ENCODE results near the gene INPP5F. TPM values are rescaled to one million over a fixed set of nuclear protein-coding genes. Genes with fewer than 3 reads are reported as not detected.

Gene INPP5F
- 141 and 152 TPM in 2 replicates for total RNA-seq (2014; rRNA removed; shearing (Covaris generic))

- Histone ChIP-seq H3K27me3 (ENCODE audit: control insufficient read depth, insufficient read depth, low read length) (no peaks in the 10 kb centered on the region), H3K36me3 (replicated peaks; ENCODE audit: control insufficient read depth, insufficient read depth, low read length) (no peaks in the 10 kb centered on the region), H3K4me3 (ENCODE audit: insufficient read depth, low read depth, low read length) (peak within 1 kb of the TSS; percentile 67)
- peak; percentile 100 for DNase-seq
Observed at GRCh38 chr10:119725828-119726675, at the start of gene INPP5F. TSS of gene INPP5F (plus strand) at chr10:119726050. CDS start at chr10:119726263, 213 bp downstream.

- Histone ChIP-seq H3K4me3 (ENCODE audit: insufficient read depth, low read depth, low read length) (no peak overlapping the region), H3K36me3 (replicated peaks; ENCODE audit: control insufficient read depth, insufficient read depth, low read length) (peaks cover 10% of the 10 kb centered on the region), H3K27me3 (ENCODE audit: control insufficient read depth, insufficient read depth, low read length) (no peaks in the 10 kb centered on the region)
- no peak for DNase-seq
Observed at GRCh38 chr10:119677126-119677525, 48.7 kb upstream of the INPP5F start.

GRCh38 chr10:119677904-119678755 is 47.7 kb upstream of the INPP5F start:
- no peak for DNase-seq
- no peak overlapping the region for H3K4me3 ChIP-seq (ENCODE audit: insufficient read depth, low read depth, low read length)
- H3K36me3 ChIP-seq (replicated peaks; ENCODE audit: control insufficient read depth, insufficient read depth, low read length), result peaks cover 9% of the 10 kb centered on the region
- H3K27me3 ChIP-seq (ENCODE audit: control insufficient read depth, insufficient read depth, low read length), result no peaks in the 10 kb centered on the region

- H3K27me3 ChIP-seq (ENCODE audit: control insufficient read depth, insufficient read depth, low read length), result no peaks in the 10 kb centered on the region
- peaks cover 7% of the 10 kb centered on the region for H3K36me3 ChIP-seq (replicated peaks; ENCODE audit: control insufficient read depth, insufficient read depth, low read length)
- no peak for DNase-seq
- H3K4me3 ChIP-seq (ENCODE audit: insufficient read depth, low read depth, low read length), result no peak overlapping the region
Observed at GRCh38 chr10:119679480-119679829, 46.4 kb upstream of the INPP5F start.

GRCh38 chr10:119680050-119680449 is 45.8 kb upstream of the INPP5F start:
- DNase-seq, result no peak
- H3K36me3 ChIP-seq (replicated peaks; ENCODE audit: control insufficient read depth, insufficient read depth, low read length), result peaks cover 7% of the 10 kb centered on the region
- H3K4me3 ChIP-seq (ENCODE audit: insufficient read depth, low read depth, low read length), result no peak overlapping the region
- no peaks in the 10 kb centered on the region for H3K27me3 ChIP-seq (ENCODE audit: control insufficient read depth, insufficient read depth, low read length)

GRCh38 chr10:119680650-119681081 is 45.2 kb upstream of the INPP5F start:
- H3K36me3 ChIP-seq (replicated peaks; ENCODE audit: control insufficient read depth, insufficient read depth, low read length), result peaks cover 7% of the 10 kb centered on the region
- no peak overlapping the region for H3K4me3 ChIP-seq (ENCODE audit: insufficient read depth, low read depth, low read length)
- H3K27me3 ChIP-seq (ENCODE audit: control insufficient read depth, insufficient read depth, low read length), result no peaks in the 10 kb centered on the region
- DNase-seq, result no peak

GRCh38 chr10:119686465-119687191 is 39.2 kb upstream of the INPP5F start:
- peak; percentile 77 for DNase-seq
- no peaks in the 10 kb centered on the region for H3K36me3 ChIP-seq (replicated peaks; ENCODE audit: control insufficient read depth, insufficient read depth, low read length)
- H3K27me3 ChIP-seq (ENCODE audit: control insufficient read depth, insufficient read depth, low read length), result no peaks in the 10 kb centered on the region
- H3K4me3 ChIP-seq (ENCODE audit: insufficient read depth, low read depth, low read length), result peak overlapping the region; percentile 53

- Histone ChIP-seq H3K4me3 (ENCODE audit: insufficient read depth, low read depth, low read length) (peak overlapping the region; percentile 53), H3K36me3 (replicated peaks; ENCODE audit: control insufficient read depth, insufficient read depth, low read length) (no peaks in the 10 kb centered on the region), H3K27me3 (ENCODE audit: control insufficient read depth, insufficient read depth, low read length) (no peaks in the 10 kb centered on the region)
- peak; percentile 90 for DNase-seq
Observed at GRCh38 chr10:119687192-119688032, 38.4 kb upstream of the INPP5F start.

- DNase-seq, result no peak
- Histone ChIP-seq H3K4me3 (ENCODE audit: insufficient read depth, low read depth, low read length) (peak overlapping the region; percentile 53), H3K36me3 (replicated peaks; ENCODE audit: control insufficient read depth, insufficient read depth, low read length) (no peaks in the 10 kb centered on the region), H3K27me3 (ENCODE audit: control insufficient read depth, insufficient read depth, low read length) (no peaks in the 10 kb centered on the region)
Observed at GRCh38 chr10:119688033-119688508, 37.8 kb upstream of the INPP5F start.

GRCh38 chr10:119689016-119689580 is 36.8 kb upstream of the INPP5F start:
- H3K27me3 ChIP-seq (ENCODE audit: control insufficient read depth, insufficient read depth, low read length), result no peaks in the 10 kb centered on the region
- H3K4me3 ChIP-seq (ENCODE audit: insufficient read depth, low read depth, low read length), result no peak overlapping the region
- no peaks in the 10 kb centered on the region for H3K36me3 ChIP-seq (replicated peaks; ENCODE audit: control insufficient read depth, insufficient read depth, low read length)
- no peak for DNase-seq

- Histone ChIP-seq H3K4me3 (ENCODE audit: insufficient read depth, low read depth, low read length) (no peak overlapping the region), H3K36me3 (replicated peaks; ENCODE audit: control insufficient read depth, insufficient read depth, low read length) (no peaks in the 10 kb centered on the region), H3K27me3 (ENCODE audit: control insufficient read depth, insufficient read depth, low read length) (no peaks in the 10 kb centered on the region)
- no peak for DNase-seq
Observed at GRCh38 chr10:119691726-119692125, 34.1 kb upstream of the INPP5F start.

- no peak for DNase-seq
- Histone ChIP-seq H3K4me3 (ENCODE audit: insufficient read depth, low read depth, low read length) (no peak overlapping the region), H3K27me3 (ENCODE audit: control insufficient read depth, insufficient read depth, low read length) (no peaks in the 10 kb centered on the region), H3K36me3 (replicated peaks; ENCODE audit: control insufficient read depth, insufficient read depth, low read length) (no peaks in the 10 kb centered on the region)
Observed at GRCh38 chr10:119693262-119693957, 32.4 kb upstream of the INPP5F start.

GRCh38 chr10:119694608-119695007 is 31.2 kb upstream of the INPP5F start:
- no peaks in the 10 kb centered on the region for H3K27me3 ChIP-seq (ENCODE audit: control insufficient read depth, insufficient read depth, low read length)
- DNase-seq, result no peak
- no peaks in the 10 kb centered on the region for H3K36me3 ChIP-seq (replicated peaks; ENCODE audit: control insufficient read depth, insufficient read depth, low read length)
- no peak overlapping the region for H3K4me3 ChIP-seq (ENCODE audit: insufficient read depth, low read depth, low read length)
